HG03039 (cell line): ENCODE measurements around the gene GRK5.
"Not testable (repeated sequence)": the region's sequence is repeated elsewhere in the genome, so short reads cannot be mapped to it uniquely, and the experiment has no call there.

Experiments used
- ATAC-seq: cut with Tn5 transposase; IDR thresholded peaks from one replicate; pipeline ENCODE4 v1.9.1; 2021; ENCODE audit warnings: mild to moderate bottlenecking, moderate library complexity; ENCODE audit not compliant: unreplicated experiment

Gene GRK5

DNA sequence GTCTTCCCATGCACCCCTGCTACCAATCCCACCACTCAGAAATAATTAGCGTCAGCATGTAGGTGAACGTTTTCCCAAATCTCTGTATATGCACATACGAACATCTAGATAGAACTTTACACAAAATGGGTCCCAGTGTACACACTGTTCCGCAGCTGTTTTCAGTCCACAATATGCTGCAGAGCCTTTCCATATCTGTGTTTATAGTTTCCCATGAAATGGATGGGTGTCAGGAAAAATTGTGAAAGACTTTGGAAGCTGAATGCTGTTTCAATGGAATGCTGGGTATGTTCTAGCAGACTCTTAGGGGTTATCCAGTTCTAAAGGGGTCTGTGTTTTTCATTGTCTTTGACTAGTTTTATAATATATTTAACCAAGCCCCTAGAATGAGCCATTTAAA is 13.8 kb downstream of the GRK5 start:
- no peak for ATAC-seq

DNA sequence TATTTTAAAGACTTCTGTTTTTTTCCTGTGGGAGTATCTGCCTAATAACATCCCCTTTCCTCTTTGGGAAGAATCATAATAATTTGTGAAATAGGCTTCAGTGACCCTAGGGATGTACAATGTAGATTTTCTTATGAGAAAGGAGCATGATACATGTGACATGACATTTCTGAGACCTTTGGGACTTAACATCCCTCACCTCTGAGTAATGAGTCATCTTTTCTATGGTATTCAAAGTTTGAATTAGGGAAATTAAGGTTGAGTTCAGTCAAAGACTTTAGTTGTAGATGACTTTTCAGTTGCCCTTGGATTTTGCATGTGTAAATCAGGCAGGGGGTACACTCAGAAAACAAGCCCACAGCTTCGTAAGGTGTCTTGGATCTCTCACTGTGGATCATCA is 14.3 kb downstream of the GRK5 start:
- ATAC-seq: no peak

- ATAC-seq: no peak
Observed at GRCh38 chr10:119222537-119222936, 15.2 kb downstream of the GRK5 start.

GRCh38 chr10:119222966-119223386 is 15.6 kb downstream of the GRK5 start:
- ATAC-seq: no peak

- ATAC-seq: no peak
Observed at GRCh38 chr10:119225083-119225658, 17.8 kb downstream of the GRK5 start.

- no peak for ATAC-seq
Observed at GRCh38 chr10:119227825-119228224, 20.5 kb downstream of the GRK5 start.

GRCh38 chr10:119231654-119232053 is 24.3 kb downstream of the GRK5 start:
- ATAC-seq: no peak

- not testable (repeated sequence) for ATAC-seq
Observed at GRCh38 chr10:119232439-119232838, 25.1 kb downstream of the GRK5 start.

DNA sequence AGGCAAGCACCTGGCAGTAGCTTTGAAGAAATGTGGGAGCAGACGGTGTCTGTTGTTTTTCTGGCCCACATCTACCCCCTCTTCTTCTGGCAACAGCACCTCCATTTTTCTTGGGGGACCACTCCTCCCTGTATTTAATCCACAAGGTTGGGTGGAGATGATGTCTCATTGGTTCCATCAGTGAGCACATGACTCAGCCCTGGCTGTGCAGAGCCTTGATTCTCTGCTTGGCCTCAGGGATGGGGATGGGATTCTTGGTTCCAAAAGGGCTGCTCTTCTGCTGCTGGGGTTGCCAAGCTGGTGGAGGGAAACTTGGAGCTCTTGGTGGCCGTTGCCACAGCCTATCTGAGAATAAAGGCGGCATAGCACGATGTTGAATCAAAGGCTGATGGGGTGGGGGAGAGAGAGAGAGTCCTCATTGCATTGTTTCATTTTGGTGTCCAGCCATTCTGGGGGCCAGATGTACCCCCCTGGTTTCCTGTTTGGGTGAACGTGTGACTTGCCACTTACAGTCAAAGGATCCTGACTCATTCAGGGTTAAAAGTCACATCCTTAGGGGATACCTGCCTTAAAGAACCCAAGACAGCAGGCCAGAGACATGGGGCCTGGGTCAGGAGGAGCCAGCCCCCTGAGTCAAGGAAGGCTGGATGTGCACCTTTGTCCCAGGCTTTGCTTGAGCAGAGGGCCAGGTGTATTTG is 25.9 kb downstream of the GRK5 start:
- ATAC-seq: no peak

- no peak for ATAC-seq
Observed at GRCh38 chr10:119233821-119234220, 26.4 kb downstream of the GRK5 start.

DNA sequence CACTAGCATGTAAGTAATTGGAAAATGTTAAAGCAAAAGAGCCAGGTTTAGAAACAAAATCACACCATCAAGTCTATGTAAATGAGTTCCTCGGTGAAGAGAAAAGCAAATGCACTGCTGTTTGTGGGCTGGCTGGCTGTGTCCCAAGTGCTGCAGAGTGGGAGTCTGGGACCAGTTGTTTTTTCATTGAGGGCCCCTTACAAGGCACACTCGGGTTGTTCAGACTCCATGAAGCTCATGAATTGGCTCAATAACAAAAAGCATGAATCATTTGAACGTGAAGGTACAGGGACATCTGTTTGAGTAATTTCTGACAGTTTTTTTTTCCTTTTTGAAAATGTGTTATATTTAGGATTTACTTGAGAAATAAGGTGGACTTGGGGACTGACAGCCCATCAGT is 28.0 kb downstream of the GRK5 start:
- ATAC-seq: no peak

GRCh38 chr10:119237722-119238436 is 30.5 kb downstream of the GRK5 start:
- ATAC-seq: no peak

GRCh38 chr10:119238577-119238976 is 31.2 kb downstream of the GRK5 start:
- no peak for ATAC-seq

DNA sequence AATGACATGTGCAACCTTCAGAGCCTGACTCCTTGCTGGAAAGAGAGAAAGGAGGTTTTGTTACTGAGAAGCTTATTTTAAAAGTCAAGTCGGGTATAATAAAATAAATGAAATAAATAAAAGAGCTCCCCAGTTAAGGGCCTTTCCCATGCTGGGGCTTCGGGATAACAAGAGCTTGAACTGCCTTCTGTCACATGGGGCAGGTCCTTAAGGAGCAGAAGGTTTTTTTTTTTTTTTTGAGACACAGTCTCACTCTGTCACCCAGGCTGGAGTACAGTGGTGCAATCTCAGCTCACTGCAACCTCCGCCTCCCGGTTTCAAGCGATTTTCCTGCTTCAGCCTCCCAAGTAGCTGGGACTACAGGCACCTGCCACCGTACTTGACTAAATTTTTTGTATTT is 31.6 kb downstream of the GRK5 start:
- ATAC-seq: not testable (repeated sequence)

GRCh38 chr10:119239630-119240029 is 32.3 kb downstream of the GRK5 start:
- not testable (repeated sequence) for ATAC-seq

DNA sequence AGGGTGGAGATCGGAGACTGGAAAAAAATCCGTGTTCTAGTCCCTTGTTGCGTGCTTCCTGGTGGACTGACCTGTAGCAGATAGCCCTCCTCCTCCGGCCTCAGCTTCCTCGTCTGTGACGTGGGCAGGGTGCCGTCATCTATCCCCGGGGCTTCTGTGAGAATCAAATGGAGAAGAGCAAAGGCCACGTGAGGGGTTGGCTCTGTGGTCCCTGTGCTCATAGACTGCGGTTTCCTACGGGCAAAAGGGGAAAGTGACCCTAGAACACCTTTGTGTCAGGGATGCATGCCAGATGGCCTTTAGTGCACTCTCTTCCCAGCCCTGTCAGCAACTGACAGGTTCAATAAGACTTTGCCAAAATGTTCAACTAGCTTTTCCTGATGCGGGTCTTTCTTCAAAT is 33.7 kb downstream of the GRK5 start:
- no peak for ATAC-seq

DNA sequence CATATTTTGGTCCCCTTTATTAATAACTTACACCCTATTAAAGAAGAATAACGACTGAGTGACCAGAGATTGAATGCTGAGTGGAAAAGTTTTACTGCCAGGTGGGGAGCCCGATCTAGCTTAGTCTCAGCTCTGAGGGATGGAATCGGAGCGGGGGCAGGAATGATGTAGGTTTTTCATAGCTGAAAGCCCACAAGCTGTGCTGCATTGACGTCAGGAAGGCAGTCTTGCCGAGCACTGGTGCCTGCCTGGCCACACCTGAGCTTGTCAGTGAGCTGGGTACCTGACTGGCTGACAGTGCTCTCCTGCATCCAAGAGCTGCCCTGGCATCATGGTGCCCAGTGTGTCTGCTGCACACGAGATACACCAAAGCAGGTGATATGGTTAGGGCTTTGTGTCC is 34.8 kb downstream of the GRK5 start:
- ATAC-seq: no peak

DNA sequence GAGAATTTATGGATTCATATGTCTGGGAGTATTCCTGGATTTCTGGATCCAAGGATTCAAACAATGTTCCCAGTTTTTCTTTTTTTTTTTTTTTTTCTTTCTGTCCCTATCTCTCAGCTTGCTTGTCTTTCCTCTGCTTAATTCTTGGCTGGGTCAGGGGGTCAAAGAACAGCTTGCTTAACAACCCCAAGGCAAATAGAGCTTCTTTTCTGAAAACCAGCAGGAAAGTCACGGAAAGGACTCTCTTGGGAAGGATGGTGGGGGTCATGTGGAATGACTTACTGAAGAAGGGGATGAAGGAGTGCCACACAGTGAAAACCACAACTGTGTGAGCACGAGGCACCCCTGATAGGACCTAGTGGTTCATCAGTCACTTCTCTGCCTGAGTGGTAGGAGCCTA is 36.1 kb downstream of the GRK5 start:
- ATAC-seq: no peak

- ATAC-seq: no peak
Observed at GRCh38 chr10:119243967-119244366, 36.6 kb downstream of the GRK5 start.

DNA sequence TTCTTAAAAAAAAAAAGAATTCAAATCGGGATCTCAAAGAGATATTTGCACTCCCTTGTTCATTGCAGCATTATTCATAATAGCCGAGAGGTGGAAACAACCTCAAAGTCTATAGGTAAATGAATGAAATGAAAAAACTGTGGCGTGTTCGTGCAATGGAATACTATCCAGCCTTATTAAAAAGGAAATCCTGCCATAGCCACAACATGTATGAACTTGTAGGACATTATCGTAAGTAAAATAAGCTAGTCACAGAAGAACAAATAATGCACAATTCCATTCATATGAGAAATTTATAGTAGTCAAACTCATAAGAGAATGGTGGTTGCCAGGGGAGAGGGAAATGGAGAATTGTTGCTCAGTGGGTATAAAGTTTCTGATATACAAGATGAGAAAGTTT is 37.9 kb downstream of the GRK5 start:
- no peak for ATAC-seq

DNA sequence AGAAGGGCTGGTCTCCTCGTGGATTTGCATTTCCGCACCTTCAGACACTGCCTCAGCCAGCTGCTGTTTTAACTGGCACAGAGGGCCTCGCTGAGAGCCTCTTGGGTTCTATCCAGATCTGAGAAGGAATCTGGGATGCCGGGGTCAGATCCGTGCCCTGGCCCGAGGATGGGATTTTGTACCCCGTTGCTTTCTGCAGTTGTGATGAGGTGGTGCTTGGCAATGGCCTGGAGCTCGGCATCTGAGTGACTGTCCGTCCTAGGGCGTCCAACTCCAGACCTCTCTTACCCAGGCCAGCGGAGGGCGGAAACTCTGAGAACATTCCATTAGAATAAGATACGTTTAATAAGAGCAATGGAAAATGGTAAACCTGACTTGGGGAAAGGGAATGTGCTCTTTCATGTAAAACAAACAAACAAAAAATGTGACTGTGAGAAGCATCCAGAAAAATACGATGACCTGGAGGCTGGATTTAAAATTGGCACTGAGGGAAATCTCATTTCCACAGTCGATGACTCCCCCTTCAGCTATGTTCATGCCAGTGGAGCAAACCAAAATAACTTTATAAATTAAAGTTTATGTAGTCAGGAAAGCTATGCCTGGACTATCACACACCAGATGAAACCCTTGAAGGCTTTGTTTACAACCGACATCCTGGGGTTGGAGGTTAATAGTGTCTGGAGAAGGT is 39.6 kb downstream of the GRK5 start:
- no peak for ATAC-seq

DNA sequence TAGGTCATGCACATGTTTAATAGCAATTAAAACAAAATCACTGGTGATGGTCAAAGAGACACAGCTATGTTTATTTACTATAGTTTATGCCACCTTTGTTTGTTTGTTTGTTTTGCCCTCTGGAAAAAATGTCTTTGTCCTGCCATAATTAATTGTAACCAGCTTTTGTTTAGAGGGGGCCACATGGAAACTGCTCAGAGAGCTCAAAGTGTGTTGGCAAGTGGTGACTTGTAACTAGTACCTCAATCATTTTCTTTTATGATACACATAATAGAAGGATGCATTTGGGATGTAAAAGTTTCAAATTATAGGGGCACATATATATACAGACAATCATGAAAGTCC is 40.2 kb downstream of the GRK5 start:
- ATAC-seq: no peak
